ENCODE data around the gene CSRP2. TPM values are rescaled to one million over a fixed set of nuclear protein-coding genes. Genes with fewer than 3 reads are reported as not detected.

CSRP2 gene
- total RNA-seq, 1 experiment from 2014 or later: 158 TPM

GRCh38 chr12:76895796-76896195 lies 17.0 kb upstream of the CSRP2 start:
- H4K20me1 ChIP-seq (ENCODE audit: control insufficient read depth, insufficient read depth, insufficient read length): no peaks in the 10 kb centered on the region

More at GRCh38 chr12:76895796-76896195, 17.0 kb upstream of the CSRP2 start:
- Mint-ChIP-seq H3K4me1 (peaks cover 4 to 17% of the 10 kb centered on the region in 2 experiments), H3K27me3 (ENCODE audit: low read depth) (no peaks in the 10 kb centered on the region), H3K9me3 (peaks cover 19 to 20% of the 10 kb centered on the region in 2 experiments), H3K4me3 (no peak overlapping the region), H3K27ac (peak overlapping the region in 2 of 3 experiments; percentile 65 to 72; a peak in 1 of 7 replicates), H3K36me3 (ENCODE audit: insufficient read depth in 1 of 3, low read depth in 3 of 3) (peaks cover 6 to 16% (median 11%) of the 10 kb centered on the region in 3 experiments; a peak in 6 of 7 replicates)
- no peak for TF ChIP-seq CTCF (conservative IDR thresholded peaks at IDR 0.05)
- H2BK20ac ChIP-seq (ENCODE audit: low read depth, low read length, poor library complexity, severe bottlenecking): no peak overlapping the region
- no peak overlapping the region for H3K9ac ChIP-seq (ENCODE audit: extremely low read depth, insufficient read length, low read length)
- no peaks in the 10 kb centered on the region for H3K23me2 ChIP-seq (ENCODE audit: insufficient read length, low read depth, low read length, poor library complexity, severe bottlenecking)
- no peak overlapping the region for H4K91ac ChIP-seq (ENCODE audit: insufficient read length, low read depth, low read length)
- H3K9me3 ChIP-seq (ENCODE audit: control insufficient read depth, low read depth, low read length): no peaks in the 10 kb centered on the region
- no peak overlapping the region; the same call in 1 of the 2 replicates for H3K14ac ChIP-seq (ENCODE audit: insufficient read depth, low read length)
- WGBS (ENCODE audit: extremely low coverage, insufficient read length, low lambda C conversion rate): no CpG with 5 or more reads among the region's 5 CpGs
- H3K79me1 ChIP-seq (ENCODE audit: insufficient read depth, low read depth, low read length, poor library complexity, severe bottlenecking): no peaks in the 10 kb centered on the region
- no peak overlapping the region for H2BK5ac ChIP-seq (ENCODE audit: insufficient read length, low read length)
- H2BK12ac ChIP-seq (ENCODE audit: insufficient read length, low read depth, low read length): no peak overlapping the region
- DNase-seq: peak; percentile 58
- H3K18ac ChIP-seq (ENCODE audit: insufficient read length, low read depth, low read length): no peak overlapping the region
- H2BK120ac ChIP-seq (ENCODE audit: low read depth, low read length, poor library complexity, severe bottlenecking): no peak overlapping the region
- H2AK5ac ChIP-seq (ENCODE audit: insufficient read length, low read length): no peak overlapping the region
- no peak overlapping the region for H2AFZ ChIP-seq (ENCODE audit: low read length)
- peaks cover 2% of the 10 kb centered on the region; the same call in 1 of the 2 replicates for H3K4me1 ChIP-seq (ENCODE audit: insufficient read depth, low read length)
- no peak overlapping the region for H3K23ac ChIP-seq (ENCODE audit: insufficient read length, low read depth, low read length)
- no peak overlapping the region for H4K8ac ChIP-seq (replicated peaks; ENCODE audit: insufficient read length, low read depth, low read length)
- H3K27ac ChIP-seq (ENCODE audit: insufficient read length, low read depth, low read length): no peak overlapping the region
- H3K56ac ChIP-seq (ENCODE audit: insufficient read length, low read depth, low read length): no peak overlapping the region
- H3T11ph ChIP-seq (ENCODE audit: low read length): no peak overlapping the region
- no peaks in the 10 kb centered on the region for H3K79me2 ChIP-seq (ENCODE audit: insufficient read depth, low read length)
- no peaks in the 10 kb centered on the region for H3K27me3 ChIP-seq (ENCODE audit: insufficient read depth, low read length)
- no peak overlapping the region for H2BK15ac ChIP-seq (ENCODE audit: low read depth, low read length)
- no peak overlapping the region for H4K5ac ChIP-seq (ENCODE audit: insufficient read length, low read depth, low read length)
- no peak overlapping the region for H3K4ac ChIP-seq (ENCODE audit: low read depth, low read length)
- H3K4me2 ChIP-seq (ENCODE audit: insufficient read depth, insufficient read length, low read length): no peak overlapping the region

Measured in H9 (cell line).